Endothelial cell (in vitro differentiated cells): ENCODE results near the gene FGF11. TPM values are rescaled to one million over a fixed set of nuclear protein-coding genes. Genes with fewer than 3 reads are reported as not detected.
A peak's percentile ranks its signal among the peaks of the same experiment; 100 is the strongest.

Experiments
- DNase-seq: peaks from one replicate; pipeline ENCODE4 v3.0.0; 2021; ENCODE audit warnings: low spot score
- H3K27ac Mint-ChIP-seq: one replicate; pipeline ENCODE4 v1.8.0; 2021; ENCODE audit warnings: mixed read lengths, inconsistent platforms; ENCODE audit not compliant: unreplicated experiment
- H3K27me3 Mint-ChIP-seq: one replicate; pipeline ENCODE4 v1.8.0; 2021; ENCODE audit warnings: mild to moderate bottlenecking, moderate library complexity, mixed read lengths, inconsistent platforms; ENCODE audit not compliant: unreplicated experiment
- H3K36me3 Mint-ChIP-seq: one replicate; pipeline ENCODE4 v1.8.0; 2021; ENCODE audit warnings: mild to moderate bottlenecking, low read depth, mixed read lengths, inconsistent platforms; ENCODE audit not compliant: unreplicated experiment
- H3K4me1 Mint-ChIP-seq: one replicate; pipeline ENCODE4 v1.8.0; 2021; ENCODE audit warnings: mild to moderate bottlenecking, mixed read lengths, inconsistent platforms; ENCODE audit not compliant: unreplicated experiment
- H3K4me3 Mint-ChIP-seq: one replicate; pipeline ENCODE4 v1.8.0; 2021; ENCODE audit warnings: mild to moderate bottlenecking, mixed read lengths, inconsistent platforms; ENCODE audit not compliant: unreplicated experiment
- H3K9me3 Mint-ChIP-seq: one replicate; pipeline ENCODE4 v1.8.0; 2021; ENCODE audit warnings: mixed read lengths, inconsistent platforms; ENCODE audit not compliant: unreplicated experiment
- CTCF ChIP-seq: fragments of 200-600 bp; sonication (generic); IDR thresholded peaks from one replicate; pipeline ENCODE4 v1.5.0; 2021; ENCODE audit warnings: antibody characterized with exemption; ENCODE audit not compliant: unreplicated experiment
- total RNA-seq: library from RNA; stranded (reverse); fragmentation: NEBNext Ultra II Directional; extraction: Animal tissue kit (Norgen Biotek cat#: 25700); gene quantifications from one replicate; pipeline ENCODE4 v1.2.1, GENCODE V29; 2021; ENCODE audit not compliant: unreplicated experiment

FGF11 gene
- total RNA-seq, 1 donor from 2014 or later: 19.7 TPM

GRCh38 chr17:7413346-7413985 lies 25.8 kb upstream of the FGF11 start:
- peak overlapping the region; percentile 72 for H3K4me3 Mint-ChIP-seq
- H3K27me3 Mint-ChIP-seq: peaks cover 12% of the 10 kb centered on the region
- H3K9me3 Mint-ChIP-seq: no peaks in the 10 kb centered on the region
- H3K4me1 Mint-ChIP-seq: peaks cover 18% of the 10 kb centered on the region
- DNase-seq: no peak
- TF ChIP-seq CTCF: no peak
- H3K27ac Mint-ChIP-seq: no peak overlapping the region
- H3K36me3 Mint-ChIP-seq: peaks cover 37% of the 10 kb centered on the region

GRCh38 chr17:7414837-7415236 lies 24.5 kb upstream of the FGF11 start:
- Mint-ChIP-seq H3K27me3 (peaks cover 9% of the 10 kb centered on the region), H3K36me3 (peaks cover 27% of the 10 kb centered on the region), H3K27ac (no peak overlapping the region), H3K4me1 (peaks cover 22% of the 10 kb centered on the region), H3K4me3 (no peak overlapping the region), H3K9me3 (no peaks in the 10 kb centered on the region)
- no peak for DNase-seq
- no peak for TF ChIP-seq CTCF

GRCh38 chr17:7415784-7416183 lies 23.5 kb upstream of the FGF11 start:
- H3K27me3 Mint-ChIP-seq: peaks cover 5% of the 10 kb centered on the region
- no peak overlapping the region for H3K4me3 Mint-ChIP-seq
- H3K4me1 Mint-ChIP-seq: peaks cover 19% of the 10 kb centered on the region
- no peak overlapping the region for H3K27ac Mint-ChIP-seq
- TF ChIP-seq CTCF: no peak
- DNase-seq: no peak
- no peaks in the 10 kb centered on the region for H3K9me3 Mint-ChIP-seq
- peaks cover 20% of the 10 kb centered on the region for H3K36me3 Mint-ChIP-seq

GRCh38 chr17:7416323-7416722 lies 23.0 kb upstream of the FGF11 start:
- H3K4me3 Mint-ChIP-seq: peak overlapping the region; percentile 59
- DNase-seq: no peak
- H3K27me3 Mint-ChIP-seq: peaks cover 4% of the 10 kb centered on the region
- H3K4me1 Mint-ChIP-seq: peaks cover 19% of the 10 kb centered on the region
- peaks cover 20% of the 10 kb centered on the region for H3K36me3 Mint-ChIP-seq
- H3K27ac Mint-ChIP-seq: no peak overlapping the region
- TF ChIP-seq CTCF: no peak
- no peaks in the 10 kb centered on the region for H3K9me3 Mint-ChIP-seq

- Mint-ChIP-seq H3K36me3 (peaks cover 20% of the 10 kb centered on the region), H3K27ac (no peak overlapping the region), H3K27me3 (peaks cover 4% of the 10 kb centered on the region), H3K4me3 (no peak overlapping the region), H3K4me1 (peaks cover 17% of the 10 kb centered on the region), H3K9me3 (no peaks in the 10 kb centered on the region)
- DNase-seq: no peak
- no peak for TF ChIP-seq CTCF
These were observed 22.2 kb upstream of the FGF11 start for GRCh38 chr17:7417056-7417655.
